Naive thymus-derived CD8-positive, alpha-beta T cell (primary cell): ENCODE data around the gene INSM1. TPM values are rescaled to one million over a fixed set of nuclear protein-coding genes. Genes with fewer than 3 reads are reported as not detected.

Source experiments
- ATAC-seq, 2 donors: fragments of 150-1000 bp; cut with Tn5 transposase in 1 of 2; sonication (Bioruptor Pico), chemical (Tn5 transposase) in 1 of 2; 1 replicate in 1 of 2; 2 replicates in 1 of 2; pipeline ENCODE4 v1.10.0; 2021; ENCODE audit warnings: mild to moderate bottlenecking in 2 of 2, moderate library complexity in 2 of 2
- POLR2A ChIA-PET: fragments of 350-600 bp; sonication (Branson Sonifier 250); formaldehyde crosslinking; loops from one replicate; lab custom pipeline; 2021; ENCODE audit warnings: antibody characterized with exemption; lab: Charles Lee
- DNase-seq, 10 donors: peaks; one replicate each; pipeline versions ENCODE4 v3.0.0 to v3.0.0-alpha.2; 2020 to 2022
- H3K27ac Mint-ChIP-seq, 10 donors: one replicate each; pipeline ENCODE4 v1.8.0; 2020 to 2022; ENCODE audit warnings: mild to moderate bottlenecking in 10 of 10, mixed read lengths in 10 of 10, moderate library complexity in 4 of 10, inconsistent platforms in 1 of 10
- H3K27me3 Mint-ChIP-seq, 5 donors: one replicate each; pipeline ENCODE4 v1.8.0; 2021 to 2022; ENCODE audit warnings: mixed read lengths in 5 of 5
- H3K36me3 Mint-ChIP-seq, 3 donors: one replicate each; pipeline ENCODE4 v1.8.0; 2020 to 2022; ENCODE audit warnings: mixed read lengths in 3 of 3, mild to moderate bottlenecking in 2 of 3, inconsistent platforms in 1 of 3
- H3K4me1 Mint-ChIP-seq, 4 donors: one replicate each; pipeline ENCODE4 v1.8.0; 2021 to 2022; ENCODE audit warnings: mixed read lengths in 4 of 4
- H3K4me3 Mint-ChIP-seq, 10 donors: one replicate each; pipeline ENCODE4 v1.8.0; 2020 to 2022; ENCODE audit warnings: mild to moderate bottlenecking in 10 of 10, mixed read lengths in 10 of 10, moderate library complexity in 6 of 10, inconsistent platforms in 1 of 10
- H3K9me3 Mint-ChIP-seq, 9 donors: one replicate each; pipeline ENCODE4 v1.8.0; 2020 to 2022; ENCODE audit warnings: mixed read lengths in 9 of 9, mild to moderate bottlenecking in 3 of 9, inconsistent platforms in 1 of 9, moderate library complexity in 1 of 9
- polyA plus RNA-seq, 3 donors: library from polyadenylated mRNA; unstranded; fragments of 300-500 nt; fragmentation: Illumina TruSeq; gene quantifications; one replicate each; pipeline ENCODE4 v1.2.3, GENCODE V29; 2021
- total RNA-seq, 8 experiments: library from RNA in 2 of 8; stranded (reverse) in 2 of 8; gene quantifications; one replicate each; pipeline ENCODE4 v1.2.3 and lab custom pipeline; 2021 to 2026

INSM1 gene
- total and polyA plus RNA-seq, 5 experiments from 2014 or later, result not detected

DNA sequence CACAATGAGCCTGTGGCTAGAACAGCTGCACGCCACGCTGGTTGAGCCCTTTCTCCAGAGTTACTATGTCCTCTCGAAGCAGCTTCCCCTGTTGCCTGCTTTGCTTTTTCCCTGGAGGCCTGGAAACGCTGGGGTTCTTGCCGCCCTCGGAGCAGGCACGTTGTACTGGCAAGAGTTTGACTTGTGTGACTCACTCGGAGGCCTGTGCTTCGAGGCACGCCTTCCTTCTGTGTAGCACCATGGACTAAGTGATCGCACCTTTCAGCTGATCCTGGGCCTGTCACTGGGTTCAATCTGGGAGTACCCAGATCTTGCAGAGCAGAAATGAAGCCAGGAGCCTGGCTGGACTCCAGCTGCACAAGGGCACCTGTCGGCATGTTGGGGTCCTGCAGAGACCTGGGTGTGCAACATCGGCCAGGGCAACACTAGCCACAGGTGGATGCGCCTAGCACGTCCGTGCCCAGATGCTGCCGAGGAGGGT, 5.2 kb downstream of the INSM1 start:
- no peak for ATAC-seq
- no peak overlapping the region for H3K4me3 Mint-ChIP-seq
- peaks cover 5 to 7% (median 6%) of the 10 kb centered on the region in 4 donors for H3K4me1 Mint-ChIP-seq
- POLR2A ChIA-PET, result no interaction called here
- peaks cover 0 to 5% (median 5%) of the 10 kb centered on the region in 3 donors for H3K36me3 Mint-ChIP-seq
- no peak overlapping the region for H3K27ac Mint-ChIP-seq
- peaks cover 31 to 66% (median 49%) of the 10 kb centered on the region in 5 donors for H3K27me3 Mint-ChIP-seq
- H3K9me3 Mint-ChIP-seq, result peaks cover 0 to 3% (median 0%) of the 10 kb centered on the region in 9 donors
- DNase-seq, result no peak

- H3K27ac Mint-ChIP-seq, result no peak overlapping the region
- H3K4me1 Mint-ChIP-seq, result peaks cover 0 to 2% (median 0%) of the 10 kb centered on the region in 4 donors
- POLR2A ChIA-PET, result no interaction called here
- H3K9me3 Mint-ChIP-seq, result peaks cover 0 to 3% (median 0%) of the 10 kb centered on the region in 9 donors
- H3K36me3 Mint-ChIP-seq, result peaks cover 0 to 5% (median 0%) of the 10 kb centered on the region in 3 donors
- DNase-seq (no peak), ATAC-seq (no peak)
- H3K4me3 Mint-ChIP-seq, result no peak overlapping the region
- peaks cover 30 to 59% (median 41%) of the 10 kb centered on the region in 5 donors for H3K27me3 Mint-ChIP-seq
These were observed 8.0 kb downstream of the INSM1 start for GRCh38 chr20:20375862-20376261.

DNA sequence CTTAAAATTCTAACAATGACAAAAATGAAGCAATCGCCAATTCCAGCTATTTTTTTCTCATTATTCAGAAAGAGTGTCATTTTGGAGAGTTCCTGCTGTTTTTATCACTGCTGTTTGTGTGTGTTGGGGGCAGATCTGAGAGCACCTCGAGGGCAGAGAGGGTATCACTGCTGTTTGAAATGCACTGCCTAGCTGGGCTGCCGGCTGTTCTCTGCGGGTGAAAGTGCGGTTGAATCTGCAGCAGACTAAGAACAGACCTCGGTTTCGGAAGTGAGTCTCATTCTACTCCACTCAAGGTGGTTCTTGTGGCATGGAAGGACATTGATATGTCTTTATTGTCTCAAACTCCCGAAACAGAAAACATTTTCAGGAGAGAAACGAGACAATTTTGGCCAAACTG, 18.3 kb downstream of the INSM1 start:
- Mint-ChIP-seq H3K27ac (peak overlapping the region in 1 of 10 donors; percentile 40), H3K27me3 (peaks cover 0 to 3% (median 0%) of the 10 kb centered on the region in 5 donors), H3K4me1 (no peaks in the 10 kb centered on the region), H3K4me3 (no peak overlapping the region), H3K9me3 (no peaks in the 10 kb centered on the region), H3K36me3 (peaks cover 0 to 6% (median 6%) of the 10 kb centered on the region in 3 donors)
- DNase-seq (no peak), ATAC-seq (no peak)
- POLR2A ChIA-PET, result no interaction called here

DNA sequence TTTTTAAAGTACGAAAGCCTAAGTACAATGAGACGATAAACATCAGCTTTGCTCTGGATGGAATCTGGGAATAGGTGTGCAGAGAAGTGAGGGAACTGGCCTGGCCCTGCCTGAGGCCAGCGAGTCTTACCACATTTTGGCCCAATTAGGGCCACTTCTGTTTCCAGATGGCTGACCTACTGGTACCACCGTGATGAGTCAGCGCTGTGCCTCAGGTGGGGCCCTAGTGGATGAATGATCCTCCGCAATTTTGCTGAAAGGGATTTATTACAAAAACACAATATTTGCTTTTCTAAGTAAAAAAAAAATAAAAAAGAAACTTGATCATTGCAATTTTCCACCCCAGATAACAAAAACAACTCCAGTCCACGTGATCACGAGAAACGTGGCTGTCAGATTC, 22.5 kb downstream of the INSM1 start:
- Mint-ChIP-seq H3K4me1 (no peaks in the 10 kb centered on the region), H3K4me3 (no peak overlapping the region), H3K9me3 (no peaks in the 10 kb centered on the region), H3K27ac (no peak overlapping the region), H3K36me3 (peaks cover 0 to 40% (median 10%) of the 10 kb centered on the region in 3 donors), H3K27me3 (no peaks in the 10 kb centered on the region)
- DNase-seq, result no peak
- POLR2A ChIA-PET, result no interaction called here
- no peak for ATAC-seq

GRCh38 chr20:20391115-20391514, 23.2 kb downstream of the INSM1 start:
- Mint-ChIP-seq H3K27ac (peak overlapping the region in 1 of 10 donors; percentile 25), H3K4me3 (no peak overlapping the region), H3K9me3 (no peaks in the 10 kb centered on the region), H3K4me1 (no peaks in the 10 kb centered on the region), H3K36me3 (peaks cover 0 to 47% (median 10%) of the 10 kb centered on the region in 3 donors), H3K27me3 (no peaks in the 10 kb centered on the region)
- POLR2A ChIA-PET, result no interaction called here
- no peak for DNase-seq
- ATAC-seq, result no peak

DNA sequence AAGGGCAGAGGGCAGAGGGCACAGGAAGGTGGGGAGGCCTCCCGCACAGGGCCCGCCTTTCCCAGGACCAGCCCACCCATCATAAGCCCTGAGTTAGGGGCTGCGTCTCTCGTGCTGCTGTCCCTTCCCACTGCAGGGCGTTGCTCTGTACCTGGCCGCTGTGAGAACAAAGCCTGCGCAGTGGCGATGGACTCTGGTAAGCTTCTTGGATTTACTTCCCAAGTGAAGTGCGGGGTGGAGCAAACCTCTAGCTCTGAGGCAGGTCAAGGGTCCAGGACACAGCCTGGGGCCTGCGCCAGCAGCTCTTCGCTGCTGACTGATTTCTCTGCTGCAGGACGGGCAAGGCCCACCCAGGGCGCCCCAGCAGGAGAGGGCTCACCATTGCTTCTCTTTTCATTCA, 23.9 kb downstream of the INSM1 start:
- Mint-ChIP-seq H3K4me1 (no peaks in the 10 kb centered on the region), H3K27ac (peak overlapping the region in 1 of 10 donors; percentile 19)

DNA sequence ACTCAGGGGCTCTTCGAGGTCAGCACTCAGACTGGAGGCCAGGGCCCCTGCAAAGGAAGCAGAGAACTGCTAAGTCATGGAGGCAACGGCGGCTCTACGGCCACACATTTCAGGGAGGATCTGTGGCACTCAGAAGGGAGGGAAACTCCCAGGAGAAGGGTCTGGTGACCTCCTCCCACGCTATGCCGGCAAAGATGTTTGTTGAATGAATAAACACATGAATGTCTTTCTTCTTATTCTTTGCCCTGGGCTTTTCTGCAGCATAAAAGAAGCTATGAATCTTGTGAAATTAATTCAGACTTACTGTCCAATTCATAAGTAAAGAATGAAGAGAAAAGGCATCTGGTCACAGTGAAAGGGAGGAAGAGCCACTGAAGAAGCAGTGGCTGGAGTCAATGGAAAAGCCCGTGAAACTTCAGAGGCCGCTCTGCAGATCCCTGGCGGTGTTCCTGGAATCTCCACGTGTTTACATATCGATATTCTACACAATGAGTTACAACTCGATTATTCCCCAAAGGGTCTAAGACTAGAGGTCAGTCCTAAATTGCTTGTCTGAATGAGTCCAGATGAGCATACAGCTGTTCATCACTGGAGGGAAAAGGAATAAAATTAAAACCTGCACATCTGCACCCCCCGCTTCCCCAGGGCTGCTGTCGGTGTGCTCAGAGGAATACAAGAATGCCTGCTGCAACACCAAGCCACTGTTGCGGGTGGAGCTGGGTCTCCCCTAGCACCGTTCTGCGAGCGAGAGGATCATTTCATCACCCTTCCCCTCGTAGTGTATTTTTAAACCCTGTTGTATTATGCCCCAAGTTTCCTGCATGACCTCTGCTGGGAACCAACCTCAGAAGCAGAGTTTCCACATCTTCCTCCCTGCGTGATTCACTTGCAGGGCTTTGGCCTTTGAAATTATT, 25.6 kb downstream of the INSM1 start:
- POLR2A ChIA-PET, result no interaction called here
- DNase-seq (no peak), ATAC-seq (no peak)
- Mint-ChIP-seq H3K27ac (peak overlapping the region in 3 of 10 donors; percentile 41 to 76 (median 46)), H3K4me3 (no peak overlapping the region), H3K36me3 (peaks cover 0 to 57% (median 14%) of the 10 kb centered on the region in 3 donors), H3K9me3 (no peaks in the 10 kb centered on the region), H3K4me1 (no peaks in the 10 kb centered on the region), H3K27me3 (no peaks in the 10 kb centered on the region)

More for the DNA sequence above, 23.9 kb downstream of the INSM1 start:
- Mint-ChIP-seq H3K27me3 (no peaks in the 10 kb centered on the region), H3K4me3 (no peak overlapping the region), H3K9me3 (no peaks in the 10 kb centered on the region), H3K36me3 (peaks cover 0 to 52% (median 12%) of the 10 kb centered on the region in 3 donors)
- POLR2A ChIA-PET, result no interaction called here
- DNase-seq (no peak), ATAC-seq (no peak)

- POLR2A ChIA-PET, result interaction anchor here (0.5 kb wide), 1 partner anchor 873 kb away, joined by 3 read pairs; no protein-coding TSS in a partner anchor
These were observed 27.2 kb downstream of the INSM1 start for GRCh38 chr20:20395087-20395486.

GRCh38 chr20:20395903-20396568, 28.1 kb downstream of the INSM1 start:
- no peak overlapping the region for H3K4me3 Mint-ChIP-seq
- DNase-seq (no peak), ATAC-seq (no peak)
- H3K4me1 Mint-ChIP-seq, result no peaks in the 10 kb centered on the region
- peak overlapping the region in 1 of 10 donors; percentile 52 for H3K27ac Mint-ChIP-seq
- H3K27me3 Mint-ChIP-seq, result no peaks in the 10 kb centered on the region
- POLR2A ChIA-PET, result no interaction called here
- H3K9me3 Mint-ChIP-seq, result no peaks in the 10 kb centered on the region
- H3K36me3 Mint-ChIP-seq, result peaks cover 0 to 73% (median 8%) of the 10 kb centered on the region in 3 donors

More at GRCh38 chr20:20395087-20395486, 27.2 kb downstream of the INSM1 start:
- H3K9me3 Mint-ChIP-seq, result no peaks in the 10 kb centered on the region
- DNase-seq (no peak), ATAC-seq (no peak)
- no peaks in the 10 kb centered on the region for H3K27me3 Mint-ChIP-seq
- peak overlapping the region in 1 of 10 donors; percentile 78 for H3K27ac Mint-ChIP-seq
- H3K36me3 Mint-ChIP-seq, result peaks cover 0 to 69% (median 14%) of the 10 kb centered on the region in 3 donors
- H3K4me1 Mint-ChIP-seq, result no peaks in the 10 kb centered on the region
- no peak overlapping the region for H3K4me3 Mint-ChIP-seq

GRCh38 chr20:20396794-20397193, 28.9 kb downstream of the INSM1 start:
- Mint-ChIP-seq H3K4me1 (no peaks in the 10 kb centered on the region), H3K4me3 (no peak overlapping the region), H3K27me3 (no peaks in the 10 kb centered on the region), H3K9me3 (no peaks in the 10 kb centered on the region), H3K27ac (peak overlapping the region in 1 of 10 donors; percentile 12), H3K36me3 (peaks cover 0 to 67% (median 8%) of the 10 kb centered on the region in 3 donors)
- DNase-seq (no peak), ATAC-seq (no peak)
- POLR2A ChIA-PET, result no interaction called here

DNA sequence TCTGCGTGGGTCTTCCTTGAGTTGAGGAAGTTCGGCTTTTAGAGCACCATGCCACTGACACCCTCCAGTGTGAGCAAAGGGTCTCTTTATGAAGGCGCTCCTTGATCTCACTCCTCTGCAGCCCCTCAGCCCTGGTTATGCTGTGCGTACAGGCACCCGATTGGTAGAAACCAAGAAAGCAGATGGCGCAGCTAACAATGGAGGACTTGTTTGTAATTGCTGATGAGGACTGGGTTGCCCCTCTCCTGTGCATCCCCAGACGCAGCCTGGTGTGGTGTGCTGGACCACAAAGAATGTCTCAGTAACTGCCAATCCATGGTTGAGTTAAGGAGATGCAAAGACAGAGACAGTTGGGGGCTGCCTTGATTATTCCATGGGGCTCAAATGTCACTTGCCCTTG, 30.2 kb downstream of the INSM1 start:
- no peak for DNase-seq
- H3K9me3 Mint-ChIP-seq, result no peaks in the 10 kb centered on the region
- H3K27ac Mint-ChIP-seq, result peak overlapping the region in 1 of 10 donors; percentile 56
- H3K4me1 Mint-ChIP-seq, result no peaks in the 10 kb centered on the region
- POLR2A ChIA-PET, result no interaction called here
- ATAC-seq, result no peak
- peaks cover 4 to 58% (median 4%) of the 10 kb centered on the region in 3 donors for H3K36me3 Mint-ChIP-seq
- no peaks in the 10 kb centered on the region for H3K27me3 Mint-ChIP-seq
- H3K4me3 Mint-ChIP-seq, result no peak overlapping the region

DNA sequence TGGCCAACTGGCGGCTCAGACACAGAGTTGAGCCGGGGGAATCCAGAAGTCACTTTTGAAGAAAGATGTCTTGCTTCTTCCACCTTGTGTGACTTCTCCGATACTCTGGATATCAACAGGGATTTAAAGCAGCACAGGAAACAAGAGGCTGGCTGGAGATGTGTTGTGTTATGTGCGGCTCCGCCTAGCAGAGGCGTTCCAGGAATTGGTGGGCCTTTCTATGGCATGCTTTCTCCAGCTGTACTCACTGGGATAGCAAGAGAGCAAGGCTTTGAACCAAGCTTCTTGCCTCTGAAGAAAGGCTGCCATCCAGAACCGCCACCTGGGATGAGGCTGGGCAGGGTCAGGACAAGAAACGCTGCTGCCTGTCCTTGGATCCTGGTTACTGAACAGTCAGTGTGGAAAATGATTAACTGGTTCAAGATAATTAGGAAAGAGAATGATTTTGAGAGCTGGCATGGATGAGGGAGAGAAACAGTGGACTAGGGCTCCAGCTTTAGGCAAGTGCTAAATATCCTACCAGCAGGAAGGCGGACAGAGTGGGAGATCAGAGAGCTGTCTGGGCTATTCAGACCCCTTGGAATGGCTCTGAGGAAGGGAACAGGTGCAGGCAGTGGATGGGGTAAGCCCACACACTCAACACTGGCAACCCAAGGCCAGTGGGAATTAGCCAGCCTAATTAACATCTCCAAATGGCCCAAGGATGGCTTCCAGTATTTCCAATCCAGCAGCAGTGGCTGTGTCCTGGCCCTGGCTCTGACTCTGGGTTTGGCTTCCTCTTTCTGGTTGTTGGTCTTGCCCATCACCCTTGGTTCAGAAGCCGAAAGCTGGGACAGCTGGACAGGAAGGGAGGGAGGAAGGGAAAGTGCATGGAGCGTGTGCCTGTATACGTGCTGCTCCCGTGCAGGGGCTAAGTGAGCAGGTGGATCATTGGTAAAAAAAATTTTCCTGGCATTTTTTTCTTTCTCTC, 31.9 kb downstream of the INSM1 start:
- POLR2A ChIA-PET, result no interaction called here
- ATAC-seq (no peak), DNase-seq (no peak)
- Mint-ChIP-seq H3K27ac (no peak overlapping the region), H3K9me3 (no peaks in the 10 kb centered on the region), H3K4me1 (no peaks in the 10 kb centered on the region), H3K27me3 (no peaks in the 10 kb centered on the region), H3K36me3 (peaks cover 4 to 45% (median 4%) of the 10 kb centered on the region in 3 donors), H3K4me3 (no peak overlapping the region)
